Measurements from ENCODE around the gene INSIG1.

DNA sequence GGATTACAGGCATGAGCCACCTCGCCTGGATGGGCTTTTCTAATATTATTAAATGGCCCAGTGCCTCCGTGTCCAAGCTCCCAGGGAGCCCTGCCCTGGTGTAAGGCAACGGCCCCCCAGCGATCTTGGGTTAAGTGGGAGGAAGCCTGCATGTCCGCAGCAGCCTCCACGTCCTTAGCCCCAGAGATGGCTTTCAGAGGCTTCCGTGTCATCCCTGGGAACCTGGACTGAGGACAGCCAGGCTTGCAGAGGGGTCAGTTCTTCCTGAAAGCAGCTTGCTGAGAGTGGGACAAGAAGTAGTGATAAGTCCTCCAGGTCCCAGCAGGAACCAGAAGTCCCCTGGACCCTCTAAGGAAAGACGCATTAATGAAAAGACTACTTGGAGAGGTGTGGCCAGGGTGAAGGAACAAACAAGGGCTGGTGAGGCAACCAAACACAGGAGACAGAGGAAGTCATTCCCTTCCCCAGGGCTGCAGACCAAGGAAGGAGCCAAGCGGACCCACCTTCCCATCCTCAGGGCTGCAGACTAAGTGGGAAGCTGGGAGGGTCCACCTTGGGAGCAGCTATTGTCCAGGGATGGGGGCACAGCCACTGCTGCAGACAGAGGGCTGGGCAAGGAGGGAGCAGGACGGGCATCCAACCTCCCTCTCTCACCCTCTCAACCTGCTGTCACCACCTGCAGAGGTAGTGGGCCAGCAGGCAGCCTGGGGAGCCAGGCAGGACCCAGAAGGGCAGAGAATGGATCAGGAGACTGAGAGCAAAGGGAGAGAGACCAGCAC, 13.0 kb upstream of the INSIG1 start:
- TF ChIP-seq, protein P1, sequence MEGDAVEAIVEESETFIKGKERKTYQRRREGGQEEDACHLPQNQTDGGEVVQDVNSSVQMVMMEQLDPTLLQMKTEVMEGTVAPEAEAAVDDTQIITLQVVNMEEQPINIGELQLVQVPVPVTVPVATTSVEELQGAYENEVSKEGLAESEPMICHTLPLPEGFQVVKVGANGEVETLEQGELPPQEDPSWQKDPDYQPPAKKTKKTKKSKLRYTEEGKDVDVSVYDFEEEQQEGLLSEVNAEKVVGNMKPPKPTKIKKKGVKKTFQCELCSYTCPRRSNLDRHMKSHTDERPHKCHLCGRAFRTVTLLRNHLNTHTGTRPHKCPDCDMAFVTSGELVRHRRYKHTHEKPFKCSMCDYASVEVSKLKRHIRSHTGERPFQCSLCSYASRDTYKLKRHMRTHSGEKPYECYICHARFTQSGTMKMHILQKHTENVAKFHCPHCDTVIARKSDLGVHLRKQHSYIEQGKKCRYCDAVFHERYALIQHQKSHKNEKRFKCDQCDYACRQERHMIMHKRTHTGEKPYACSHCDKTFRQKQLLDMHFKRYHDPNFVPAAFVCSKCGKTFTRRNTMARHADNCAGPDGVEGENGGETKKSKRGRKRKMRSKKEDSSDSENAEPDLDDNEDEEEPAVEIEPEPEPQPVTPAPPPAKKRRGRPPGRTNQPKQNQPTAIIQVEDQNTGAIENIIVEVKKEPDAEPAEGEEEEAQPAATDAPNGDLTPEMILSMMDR (IDR thresholded peaks at IDR 0.05; ENCODE audit: low read length) = no peak
- TF ChIP-seq EZH2phosphoT487 (IDR thresholded peaks at IDR 0.05; ENCODE audit: low read length) (no peak), EZH2 (optimal IDR thresholded peaks at IDR 0.05; ENCODE audit: low read depth, low read length) (no peak)
